Smooth muscle cell (in vitro differentiated cells): ENCODE data around the gene KPTN. TPM values are rescaled to one million over a fixed set of nuclear protein-coding genes. Genes with fewer than 3 reads are reported as not detected.

Experiments used
- DNase-seq: peaks from one replicate; lab custom pipeline; 2025; ENCODE audit not compliant: unreplicated experiment; lab: John Stamatoyannopoulos, UW
- H2AFZ ChIP-seq: fragments of 200-600 bp; sonication (generic); 2 replicates; pipeline ENCODE4 v1.6.0; 2016; ENCODE audit warnings: antibody characterized with exemption, low read depth, mild to moderate bottlenecking
- H3F3A ChIP-seq: fragments of 200-600 bp; sonication (generic); 2 replicates; pipeline ENCODE4 v1.6.0; 2017; ENCODE audit warnings: antibody characterized with exemption, low read depth
- H3K27ac ChIP-seq: fragments of 200-600 bp; sonication (generic); 2 replicates; pipeline ENCODE4 v1.5.1; 2016; ENCODE audit warnings: low read depth, mild to moderate bottlenecking
- H3K27me3 ChIP-seq: fragments of 200-600 bp; sonication (generic); 2 replicates; pipeline ENCODE4 v1.6.1; 2016; ENCODE audit warnings: low read depth, mild to moderate bottlenecking
- H3K36me3 ChIP-seq: fragments of 200-600 bp; sonication (generic); 2 replicates; pipeline ENCODE4 v1.5.1; 2016; ENCODE audit warnings: low read depth
- H3K4me1 ChIP-seq: fragments of 200-600 bp; sonication (generic); 2 replicates; pipeline ENCODE4 v1.5.1; 2016; ENCODE audit warnings: low read depth
- H3K4me2 ChIP-seq: fragments of 200-600 bp; sonication (generic); 2 replicates; pipeline ENCODE4 v1.6.0; 2016; ENCODE audit warnings: mild to moderate bottlenecking
- H3K4me3 ChIP-seq: fragments of 200-600 bp; sonication (generic); 2 replicates; pipeline ENCODE4 v1.5.1; 2016; ENCODE audit warnings: mild to moderate bottlenecking
- H3K79me2 ChIP-seq: fragments of 200-600 bp; sonication (generic); 2 replicates; pipeline ENCODE4 v1.6.0; 2016; ENCODE audit warnings: low read depth, mild to moderate bottlenecking
- H3K9ac ChIP-seq: fragments of 200-600 bp; sonication (generic); 2 replicates; pipeline ENCODE4 v1.6.0; 2016; ENCODE audit warnings: low read depth
- H3K9me3 ChIP-seq: fragments of 200-600 bp; sonication (generic); replicated peaks from 2 replicates; pipeline ENCODE4 v1.5.1; 2016; ENCODE audit warnings: low read depth
- H4K20me1 ChIP-seq: fragments of 200-600 bp; sonication (generic); 2 replicates; pipeline ENCODE4 v1.6.0; 2016; ENCODE audit warnings: low read depth
- WGBS: methylation state at CpG from one replicate; pipeline ENCODE4 v1.1.7; 2016; ENCODE audit warnings: low lambda C conversion rate; 5-methylcytosine and 5-hydroxymethylcytosine counted together
- polyA plus RNA-seq: library from polyadenylated mRNA; unstranded; fragments of >200 nt; fragmentation: Nextera tagmentation; extraction: Ambion mirVana; gene quantifications from 2 replicates; pipeline ENCODE4 v1.2.1, GENCODE V29; 2016
- total RNA-seq: library from RNA; depleted of rRNA; stranded (reverse); fragments of >200 nt; gene quantifications from 2 replicates; pipeline ENCODE4 v1.2.3, GENCODE V29; 2014
- TF ChIP-seq, protein P1 (sequence below): fragments of 200-600 bp; sonication (generic); IDR thresholded peaks from 2 replicates; pipeline ENCODE4 v1.5.1; 2017; ENCODE audit warnings: borderline replicate concordance, mild to moderate bottlenecking, antibody characterized with exemption; ENCODE audit not compliant: insufficient read depth, poor library complexity, severe bottlenecking

Gene KPTN
- total and polyA plus RNA-seq, 2 experiments from 2014 or later: 10.6 to 12.2 TPM

DNA sequence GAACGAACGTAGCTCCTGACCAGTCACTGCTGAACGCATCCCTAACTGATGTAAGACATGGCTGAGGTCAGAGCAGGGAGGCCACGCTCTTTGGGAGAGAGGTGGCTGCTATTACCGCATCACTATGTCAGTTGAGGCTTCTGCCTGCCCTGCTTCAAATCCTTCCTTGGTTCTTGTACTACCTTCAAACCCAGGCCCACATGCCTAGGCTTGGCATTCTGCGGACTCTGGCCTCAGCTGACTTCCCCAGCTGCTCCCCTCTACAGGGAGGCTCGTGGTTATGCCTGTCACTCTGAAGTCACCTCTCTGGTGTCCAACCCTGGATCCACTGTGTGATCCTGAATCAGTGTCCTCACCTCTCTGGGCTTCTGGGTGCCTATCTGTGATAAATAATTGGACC, 49.9 kb downstream of the KPTN start:
- Histone ChIP-seq H3K4me3 (no peak overlapping the region), H3K9me3 (no peaks in the 10 kb centered on the region), H3K36me3 (no peaks in the 10 kb centered on the region), H3K79me2 (no peaks in the 10 kb centered on the region), H3F3A (peaks cover 5% of the 10 kb centered on the region), H3K4me2 (no peak overlapping the region), H3K9ac (no peak overlapping the region), H3K27me3 (no peaks in the 10 kb centered on the region), H2AFZ (no peak overlapping the region), H3K27ac (no peak overlapping the region), H4K20me1 (no peaks in the 10 kb centered on the region), H3K4me1 (peaks cover 9% of the 10 kb centered on the region)
- DNase-seq: no peak
- WGBS: 89% methylated on average over 7 of the region's 7 CpGs
- TF ChIP-seq, protein P1, sequence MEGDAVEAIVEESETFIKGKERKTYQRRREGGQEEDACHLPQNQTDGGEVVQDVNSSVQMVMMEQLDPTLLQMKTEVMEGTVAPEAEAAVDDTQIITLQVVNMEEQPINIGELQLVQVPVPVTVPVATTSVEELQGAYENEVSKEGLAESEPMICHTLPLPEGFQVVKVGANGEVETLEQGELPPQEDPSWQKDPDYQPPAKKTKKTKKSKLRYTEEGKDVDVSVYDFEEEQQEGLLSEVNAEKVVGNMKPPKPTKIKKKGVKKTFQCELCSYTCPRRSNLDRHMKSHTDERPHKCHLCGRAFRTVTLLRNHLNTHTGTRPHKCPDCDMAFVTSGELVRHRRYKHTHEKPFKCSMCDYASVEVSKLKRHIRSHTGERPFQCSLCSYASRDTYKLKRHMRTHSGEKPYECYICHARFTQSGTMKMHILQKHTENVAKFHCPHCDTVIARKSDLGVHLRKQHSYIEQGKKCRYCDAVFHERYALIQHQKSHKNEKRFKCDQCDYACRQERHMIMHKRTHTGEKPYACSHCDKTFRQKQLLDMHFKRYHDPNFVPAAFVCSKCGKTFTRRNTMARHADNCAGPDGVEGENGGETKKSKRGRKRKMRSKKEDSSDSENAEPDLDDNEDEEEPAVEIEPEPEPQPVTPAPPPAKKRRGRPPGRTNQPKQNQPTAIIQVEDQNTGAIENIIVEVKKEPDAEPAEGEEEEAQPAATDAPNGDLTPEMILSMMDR: no peak

DNA sequence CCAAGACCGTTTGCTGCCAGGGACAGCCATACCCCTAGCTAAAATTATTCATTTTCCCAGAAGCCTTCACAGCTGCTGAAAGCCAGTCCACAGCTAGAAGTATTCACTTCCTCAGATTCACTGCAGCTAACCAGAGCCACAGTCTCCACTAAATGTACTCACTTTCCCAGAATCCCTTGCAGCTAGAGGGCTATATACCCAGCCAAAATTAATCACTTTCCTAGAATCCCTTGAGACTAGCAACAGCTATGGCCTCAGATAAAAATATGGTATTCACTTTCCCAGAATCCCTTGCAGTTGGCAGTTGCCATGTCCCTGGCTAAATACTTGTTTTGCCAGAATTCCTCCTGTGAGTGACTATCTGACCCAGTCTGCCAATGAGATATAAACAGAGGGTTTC, 50.9 kb downstream of the KPTN start:
- 89% methylated on average over 1 of the region's 1 CpG for WGBS
- Histone ChIP-seq H3K9me3 (no peaks in the 10 kb centered on the region), H3K4me1 (peaks cover 16% of the 10 kb centered on the region), H3K4me2 (no peak overlapping the region), H3F3A (peaks cover 10% of the 10 kb centered on the region), H3K27ac (no peak overlapping the region), H3K36me3 (no peaks in the 10 kb centered on the region), H3K27me3 (no peaks in the 10 kb centered on the region), H3K4me3 (no peak overlapping the region), H3K9ac (no peak overlapping the region), H3K79me2 (no peaks in the 10 kb centered on the region), H2AFZ (no peak overlapping the region), H4K20me1 (no peaks in the 10 kb centered on the region)
- DNase-seq: no peak
- TF ChIP-seq, protein P1: no peak

DNA sequence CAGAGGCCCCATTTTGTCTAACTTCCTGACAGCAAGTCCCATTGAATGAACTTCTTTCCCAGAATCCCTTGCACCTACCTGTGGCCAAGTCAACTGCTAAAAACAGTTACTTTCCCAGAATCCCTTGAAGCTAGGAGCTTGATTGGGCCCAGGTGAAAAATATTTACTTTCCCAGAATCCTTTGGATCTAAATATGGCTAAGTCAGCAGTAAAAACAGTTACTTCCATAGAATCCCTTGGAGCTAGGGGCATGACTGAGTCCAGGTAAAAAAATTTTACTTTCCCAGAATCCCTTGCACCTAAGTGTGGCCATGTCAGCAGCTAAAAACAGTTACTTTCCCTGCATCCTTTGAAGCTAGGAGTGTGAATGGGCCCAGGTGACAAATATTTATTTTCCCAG, 51.5 kb downstream of the KPTN start:
- Histone ChIP-seq H3F3A (peaks cover 14% of the 10 kb centered on the region), H3K4me2 (no peak overlapping the region), H3K4me3 (no peak overlapping the region), H3K9ac (no peak overlapping the region), H3K27me3 (no peaks in the 10 kb centered on the region), H3K36me3 (no peaks in the 10 kb centered on the region), H3K79me2 (no peaks in the 10 kb centered on the region), H3K27ac (no peak overlapping the region), H4K20me1 (no peaks in the 10 kb centered on the region), H3K9me3 (no peaks in the 10 kb centered on the region), H3K4me1 (peaks cover 18% of the 10 kb centered on the region), H2AFZ (no peak overlapping the region)
- TF ChIP-seq, protein P1: no peak
- DNase-seq: no peak

DNA sequence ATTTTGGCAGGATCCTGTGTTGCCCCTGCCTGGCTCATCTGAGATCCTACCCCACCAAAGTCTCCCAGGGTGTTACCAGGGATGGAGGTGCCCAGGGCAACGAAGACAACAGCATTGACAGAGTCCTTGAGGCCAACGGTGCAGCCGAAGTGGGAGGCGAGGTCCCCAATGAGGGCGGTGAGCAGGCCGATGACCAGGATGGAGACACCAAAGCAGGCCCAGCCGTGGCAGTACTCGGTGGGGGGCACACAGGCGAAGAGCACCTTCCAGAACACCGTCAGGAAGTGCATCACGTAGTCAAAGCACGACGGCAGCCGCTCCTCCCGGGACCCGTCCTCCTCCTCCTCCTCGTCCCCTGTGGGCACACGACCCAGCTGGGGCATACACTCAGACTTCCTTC, 51.9 kb downstream of the KPTN start:
- H3K9me3 ChIP-seq: no peaks in the 10 kb centered on the region
- H3K27me3 ChIP-seq: no peaks in the 10 kb centered on the region
- no peak overlapping the region for H2AFZ ChIP-seq
- peaks cover 20% of the 10 kb centered on the region for H3K4me1 ChIP-seq
- no peak overlapping the region for H3K4me2 ChIP-seq
- no peak overlapping the region for H3K9ac ChIP-seq
- TF ChIP-seq, protein P1: no peak
- 93% methylated on average over 18 of the region's 18 CpGs for WGBS
- H3K36me3 ChIP-seq: no peaks in the 10 kb centered on the region
- no peaks in the 10 kb centered on the region for H3K79me2 ChIP-seq
- no peak overlapping the region for H3K27ac ChIP-seq
- no peak overlapping the region for H3K4me3 ChIP-seq
- peaks cover 18% of the 10 kb centered on the region for H3F3A ChIP-seq
- H4K20me1 ChIP-seq: no peaks in the 10 kb centered on the region
- DNase-seq: no peak
